IMR-90 (cell line): Measurements from ENCODE around the gene DYNAP. TPM values are rescaled to one million over a fixed set of nuclear protein-coding genes. Genes with fewer than 3 reads are reported as not detected.

Experiments
- ATAC-seq: fragments of 200-7000 bp; cut with Tn5 transposase; 2 replicates; pipeline ENCODE4 v1.9.1; 2020; ENCODE audit warnings: low read depth, mild to moderate bottlenecking, moderate library complexity
- BruUV-seq: library from RNA; stranded (reverse); fragments of 400-500 nt; replicated peaks from 2 replicates; lab custom pipeline; 2021; lab: Mats Ljungman, UMichigan
- CTCF ChIA-PET: fragments of 300-600 bp; formaldehyde crosslinking; extraction: SDS; loops from one replicate; lab custom pipeline; 2021; ENCODE audit warnings: antibody characterized with exemption; lab: Yijun Ruan, JAX
- POLR2A ChIA-PET: fragments of 300-600 bp; sonication (Branson Sonifier 250); formaldehyde crosslinking; loops from one replicate; lab custom pipeline; 2022; ENCODE audit warnings: antibody characterized with exemption; ENCODE audit not compliant: unreplicated experiment; lab: Charles Lee
- DNase-seq: peaks from one replicate; pipeline ENCODE4 v3.0.0; 2013
- H2AFZ ChIP-seq: replicated peaks from 2 replicates; pipeline ENCODE3; 2013; ENCODE audit warnings: low read length, mild to moderate bottlenecking; ENCODE audit not compliant: poor library complexity
- H2AK5ac ChIP-seq: 2 replicates; pipeline ENCODE4 v1.6.1; 2013; ENCODE audit warnings: low read depth, low read length, inconsistent platforms
- H2AK9ac ChIP-seq: replicated peaks from 2 replicates; pipeline ENCODE3; 2013; ENCODE audit warnings: mild to moderate bottlenecking, low read depth, low read length, moderate library complexity; ENCODE audit not compliant: poor library complexity
- H2BK120ac ChIP-seq: 2 replicates; pipeline ENCODE4 v1.6.1; 2013; ENCODE audit warnings: low read depth, low read length, inconsistent platforms
- H2BK15ac ChIP-seq: 3 replicates; pipeline ENCODE4 v1.6.1; 2013; ENCODE audit warnings: low read depth, low read length, inconsistent platforms
- H2BK20ac ChIP-seq: 2 replicates; pipeline ENCODE4 v1.6.1; 2013; ENCODE audit warnings: low read depth, mild to moderate bottlenecking, inconsistent platforms, low read length, moderate library complexity
- H2BK5ac ChIP-seq: 2 replicates; pipeline ENCODE4 v1.6.1; 2013; ENCODE audit warnings: mild to moderate bottlenecking, low read depth, low read length, inconsistent platforms; ENCODE audit not compliant: poor library complexity, severe bottlenecking
- H3K14ac ChIP-seq: replicated peaks from 2 replicates; pipeline ENCODE4 v1.6.1; 2013; ENCODE audit warnings: low read depth, low read length, inconsistent platforms
- H3K18ac ChIP-seq: 2 replicates; pipeline ENCODE4 v1.6.1; 2013; ENCODE audit warnings: low read depth, low read length, control low read depth
- H3K23ac ChIP-seq: 2 replicates; pipeline ENCODE4 v1.6.1; 2013; ENCODE audit warnings: low read depth, low read length, inconsistent platforms
- H3K27ac ChIP-seq: 2 replicates; pipeline ENCODE4 v1.5.1; 2013; ENCODE audit warnings: mild to moderate bottlenecking, control low read depth, low read length; ENCODE audit not compliant: insufficient read depth
- H3K27me3 ChIP-seq: 2 replicates; pipeline ENCODE4 v1.6.1; 2013; ENCODE audit warnings: low read length; ENCODE audit not compliant: control insufficient read depth, insufficient read depth
- H3K36me3 ChIP-seq: 2 replicates; pipeline ENCODE4 v1.6.1; 2013; ENCODE audit warnings: low read length, mixed read lengths; ENCODE audit not compliant: control insufficient read depth, insufficient read depth
- H3K4ac ChIP-seq: 2 replicates; pipeline ENCODE4 v1.6.1; 2013; ENCODE audit warnings: low read depth, low read length, inconsistent platforms
- H3K4me1 ChIP-seq: 2 replicates; pipeline ENCODE4 v1.6.1; 2013; ENCODE audit warnings: low read length, mixed read lengths; ENCODE audit not compliant: control insufficient read depth, insufficient read depth
- H3K4me2 ChIP-seq: 2 replicates; pipeline ENCODE4 v1.6.1; 2013; ENCODE audit warnings: low read depth, mild to moderate bottlenecking, control low read depth, low read length, moderate library complexity
- H3K4me3 ChIP-seq: 2 replicates; pipeline ENCODE4 v1.5.1; 2013; ENCODE audit warnings: low read depth, mild to moderate bottlenecking, control low read depth, low read length, moderate library complexity; ENCODE audit not compliant: insufficient read depth
- H3K56ac ChIP-seq: 2 replicates; pipeline ENCODE4 v1.6.1; 2013; ENCODE audit warnings: low read length, inconsistent platforms; ENCODE audit not compliant: insufficient read depth; ENCODE audit errors: extremely low read depth
- H3K79me1 ChIP-seq, 2 experiments: 2 replicates each; pipeline ENCODE4 v1.6.1; 2013; ENCODE audit warnings: low read length in 2 of 2, inconsistent platforms in 1 of 2, low read depth in 1 of 2
- H3K9ac ChIP-seq: 2 replicates; pipeline ENCODE4 v1.6.1; 2013; ENCODE audit warnings: low read depth, low read length, control low read depth
- H3K9me1 ChIP-seq: 2 replicates; pipeline ENCODE4 v1.6.1; 2013; ENCODE audit warnings: low read length, inconsistent platforms; ENCODE audit not compliant: insufficient read depth
- H3K9me3 ChIP-seq: 2 replicates; pipeline ENCODE4 v1.6.1; 2013; ENCODE audit warnings: low read length; ENCODE audit not compliant: control insufficient read depth, insufficient read depth
- H4K20me1 ChIP-seq: 2 replicates; pipeline ENCODE4 v1.6.1; 2013; ENCODE audit warnings: low read length, inconsistent platforms; ENCODE audit not compliant: insufficient read depth
- H4K5ac ChIP-seq: 2 replicates; pipeline ENCODE4 v1.6.1; 2013; ENCODE audit warnings: mild to moderate bottlenecking, low read depth, low read length, control low read depth
- H4K8ac ChIP-seq, 2 experiments: 2 replicates each; pipeline ENCODE4 v1.6.1; 2013; ENCODE audit warnings: low read depth in 2 of 2, low read length in 2 of 2, control low read depth in 1 of 2, inconsistent platforms in 1 of 2
- H4K91ac ChIP-seq: 2 replicates; pipeline ENCODE4 v1.6.1; 2013; ENCODE audit warnings: low read depth, low read length, inconsistent platforms; ENCODE audit not compliant: insufficient read depth
- BHLHE40 ChIP-seq: fragments of 150-350 bp; IDR thresholded peaks from 2 replicates; pipeline ENCODE4 v1.6.1; 2016; ENCODE audit warnings: mild to moderate bottlenecking, low read depth, low read length
- CEBPB ChIP-seq: IDR thresholded peaks from 2 replicates; pipeline ENCODE4 v1.6.1; 2012; ENCODE audit warnings: low read depth, low read length, improper control_type of control experiment
- CHD1 ChIP-seq: IDR thresholded peaks from 2 replicates; pipeline ENCODE4 v1.6.1; 2012; ENCODE audit warnings: low read depth, low read length, improper control_type of control experiment
- FOS ChIP-seq: fragments of 150-350 bp; IDR thresholded peaks from 2 replicates; pipeline ENCODE4 v1.6.1; 2016; ENCODE audit warnings: low read depth, low read length
- MAFK ChIP-seq: IDR thresholded peaks from 2 replicates; pipeline ENCODE4 v1.6.1; 2012; ENCODE audit warnings: low read depth, low read length, improper control_type of control experiment
- MAZ ChIP-seq: IDR thresholded peaks from 2 replicates; pipeline ENCODE4 v1.6.1; 2012; ENCODE audit warnings: low read depth, mild to moderate bottlenecking, low read length, improper control_type of control experiment, moderate library complexity, borderline replicate concordance
- MXI1 ChIP-seq: IDR thresholded peaks from 2 replicates; pipeline ENCODE4 v1.6.1; 2012; ENCODE audit warnings: low read depth, mild to moderate bottlenecking, low read length, moderate library complexity, borderline replicate concordance
- NFE2L2 ChIP-seq: fragments of 150-350 bp; IDR thresholded peaks from 2 replicates; pipeline ENCODE4 v1.6.1; 2016; ENCODE audit warnings: low read depth, mild to moderate bottlenecking, low read length
- POLR2A ChIP-seq: IDR thresholded peaks from 2 replicates; pipeline ENCODE4 v1.6.1; 2012; ENCODE audit warnings: mild to moderate bottlenecking, low read depth, low read length
- RAD21 ChIP-seq: IDR thresholded peaks from 2 replicates; pipeline ENCODE4 v1.6.1; 2012; ENCODE audit warnings: low read length, improper control_type of control experiment
- RCOR1 ChIP-seq: IDR thresholded peaks from 2 replicates; pipeline ENCODE4 v1.6.1; 2012; ENCODE audit warnings: mild to moderate bottlenecking, low read length, improper control_type of control experiment; ENCODE audit not compliant: insufficient replicate concordance
- RFX5 ChIP-seq: IDR thresholded peaks from 2 replicates; pipeline ENCODE4 v1.8.0; 2012; ENCODE audit warnings: low read depth, mild to moderate bottlenecking, low read length, moderate library complexity
- SMC3 ChIP-seq: fragments of 150-350 bp; IDR thresholded peaks from 2 replicates; pipeline ENCODE4 v1.6.1; 2016; ENCODE audit warnings: low read depth, mild to moderate bottlenecking, antibody characterized with exemption, low read length, moderate library complexity
- WGBS, 2 experiments: methylation state at CpG; one replicate each; pipeline versions ENCODE4 v1.1.5 to v1.1.7; 2013; ENCODE audit warnings: missing lambda C conversion rate in 2 of 2; ENCODE audit not compliant: insufficient read length in 1 of 2; ENCODE audit errors: extremely low coverage in 2 of 2; 5-methylcytosine and 5-hydroxymethylcytosine counted together
- dilution Hi-C: fragments of 300-500 bp; cut with HindIII; formaldehyde crosslinking; loops from one replicate; pipeline ENCODE4 v1.14.3; 2018; ENCODE audit warnings: low sequenced_read_pairs; ENCODE audit not compliant: unreplicated experiment
- in situ Hi-C: fragments of 300-500 bp; cut with MboI; formaldehyde crosslinking; loops from 3 replicates; pipeline ENCODE4 v1.14.3; 2019; ENCODE audit warnings: low sequenced_read_pairs, inconsistent platforms, mixed read lengths
- intact Hi-C: fragments of 100-400 bp; cut with micrococcal nuclease; formaldehyde crosslinking; loops from 2 replicates; pipeline ENCODE4 v1.10.0; 2022
- polyA plus RNA-seq, 3 experiments: library from polyadenylated mRNA; depleted of rRNA; stranded (reverse); fragments of >200 nt; gene quantifications; 2 replicates each; pipeline ENCODE4 v1.2.3, GENCODE V29; 2012; ENCODE audit warnings: low replicate concordance in 1 of 3
- total RNA-seq: library from RNA; depleted of rRNA; stranded (reverse); fragments of >200 nt; gene quantifications from 2 replicates; pipeline ENCODE4 v1.2.3, GENCODE V29; 2012
- TF ChIP-seq, protein P1 (sequence below): conservative IDR thresholded peaks from 2 replicates; pipeline ENCODE4 v1.5.1; 2012; ENCODE audit warnings: mild to moderate bottlenecking, low read depth, low read length, improper control_type of control experiment
- TF ChIP-seq, protein P2 (sequence below): fragments of 150-350 bp; IDR thresholded peaks from 2 replicates; pipeline ENCODE4 v1.6.1; 2017; ENCODE audit warnings: mild to moderate bottlenecking, antibody characterized with exemption, low read length, low read depth
- TF ChIP-seq, protein P3 (sequence below): fragments of 150-350 bp; IDR thresholded peaks from 2 replicates; pipeline ENCODE4 v1.6.1; 2016; ENCODE audit warnings: low read depth, mild to moderate bottlenecking, low read length, moderate library complexity, borderline replicate concordance

The DYNAP gene
- total and polyA plus RNA-seq, 2 of the 4 experiments (the other 2 are of a cell fraction): not detected

DNA sequence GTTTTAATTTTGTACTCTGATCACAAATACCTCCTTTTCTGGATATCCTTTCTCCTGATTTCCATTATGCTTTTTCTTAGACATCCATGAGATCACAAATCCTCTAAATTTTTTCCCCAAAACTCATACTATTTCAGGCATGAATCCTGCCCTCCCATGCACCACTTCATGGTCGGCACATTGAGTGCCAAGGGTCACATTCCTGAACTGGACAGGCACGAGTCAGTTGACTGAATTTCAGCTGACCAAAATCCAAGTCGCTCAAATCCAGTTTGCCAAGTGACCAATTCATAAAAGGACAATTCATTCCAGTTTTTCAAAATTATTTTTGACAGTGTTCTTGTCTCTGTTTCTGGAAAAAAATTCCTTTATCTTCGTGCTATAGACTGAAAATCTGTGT, 22.1 kb downstream of the DYNAP start:
- no TSS peak for BruUV-seq
- Histone ChIP-seq H3K9me1 (no peaks in the 10 kb centered on the region), H3K9ac (no peak overlapping the region), H2BK5ac (no peak overlapping the region), H4K91ac (no peak overlapping the region), H3K79me1 (no peaks in the 10 kb centered on the region), H3K56ac (no peak overlapping the region), H3K23ac (no peak overlapping the region), H3K4ac (no peak overlapping the region), H2BK120ac (no peak overlapping the region), H3K27me3 (no peaks in the 10 kb centered on the region), H2AK5ac (no peak overlapping the region), H4K5ac (no peak overlapping the region), H2AFZ (no peak overlapping the region), H3K14ac (no peak overlapping the region), H3K18ac (no peak overlapping the region), H3K4me3 (no peak overlapping the region), H2BK20ac (no peak overlapping the region), H2BK15ac (no peak overlapping the region), H3K4me2 (no peak overlapping the region), H3K4me1 (no peaks in the 10 kb centered on the region), H4K8ac (no peak overlapping the region), H4K20me1 (no peaks in the 10 kb centered on the region), H3K27ac (no peak overlapping the region), H3K9me3 (no peaks in the 10 kb centered on the region), H3K36me3 (no peaks in the 10 kb centered on the region), H2AK9ac (no peak overlapping the region)
- DNase-seq: no peak
- CTCF ChIA-PET: no interaction called here
- intact Hi-C loops (no loop called here), in situ Hi-C loops (no loop called here), dilution Hi-C loops (no loop called here)
- no peak for ATAC-seq
- WGBS, 2 experiments: 33% methylated on average over 1 of the region's 4 CpGs; no CpG with 5 or more reads in 1 of the 2 experiments
- no peak for TF ChIP-seq CEBPB
- TF ChIP-seq SMC3: no peak
- no peak for TF ChIP-seq MAZ
- TF ChIP-seq FOS: no peak
- no peak for TF ChIP-seq NFE2L2
- TF ChIP-seq, protein P1, sequence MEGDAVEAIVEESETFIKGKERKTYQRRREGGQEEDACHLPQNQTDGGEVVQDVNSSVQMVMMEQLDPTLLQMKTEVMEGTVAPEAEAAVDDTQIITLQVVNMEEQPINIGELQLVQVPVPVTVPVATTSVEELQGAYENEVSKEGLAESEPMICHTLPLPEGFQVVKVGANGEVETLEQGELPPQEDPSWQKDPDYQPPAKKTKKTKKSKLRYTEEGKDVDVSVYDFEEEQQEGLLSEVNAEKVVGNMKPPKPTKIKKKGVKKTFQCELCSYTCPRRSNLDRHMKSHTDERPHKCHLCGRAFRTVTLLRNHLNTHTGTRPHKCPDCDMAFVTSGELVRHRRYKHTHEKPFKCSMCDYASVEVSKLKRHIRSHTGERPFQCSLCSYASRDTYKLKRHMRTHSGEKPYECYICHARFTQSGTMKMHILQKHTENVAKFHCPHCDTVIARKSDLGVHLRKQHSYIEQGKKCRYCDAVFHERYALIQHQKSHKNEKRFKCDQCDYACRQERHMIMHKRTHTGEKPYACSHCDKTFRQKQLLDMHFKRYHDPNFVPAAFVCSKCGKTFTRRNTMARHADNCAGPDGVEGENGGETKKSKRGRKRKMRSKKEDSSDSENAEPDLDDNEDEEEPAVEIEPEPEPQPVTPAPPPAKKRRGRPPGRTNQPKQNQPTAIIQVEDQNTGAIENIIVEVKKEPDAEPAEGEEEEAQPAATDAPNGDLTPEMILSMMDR: no peak
- TF ChIP-seq CHD1: no peak
- no peak for TF ChIP-seq RFX5
- no peak for TF ChIP-seq MXI1
- no peak for TF ChIP-seq POLR2A
- TF ChIP-seq BHLHE40: no peak
- TF ChIP-seq, protein P2, sequence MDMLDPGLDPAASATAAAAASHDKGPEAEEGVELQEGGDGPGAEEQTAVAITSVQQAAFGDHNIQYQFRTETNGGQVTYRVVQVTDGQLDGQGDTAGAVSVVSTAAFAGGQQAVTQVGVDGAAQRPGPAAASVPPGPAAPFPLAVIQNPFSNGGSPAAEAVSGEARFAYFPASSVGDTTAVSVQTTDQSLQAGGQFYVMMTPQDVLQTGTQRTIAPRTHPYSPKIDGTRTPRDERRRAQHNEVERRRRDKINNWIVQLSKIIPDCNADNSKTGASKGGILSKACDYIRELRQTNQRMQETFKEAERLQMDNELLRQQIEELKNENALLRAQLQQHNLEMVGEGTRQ: no peak
- TF ChIP-seq, protein P3, sequence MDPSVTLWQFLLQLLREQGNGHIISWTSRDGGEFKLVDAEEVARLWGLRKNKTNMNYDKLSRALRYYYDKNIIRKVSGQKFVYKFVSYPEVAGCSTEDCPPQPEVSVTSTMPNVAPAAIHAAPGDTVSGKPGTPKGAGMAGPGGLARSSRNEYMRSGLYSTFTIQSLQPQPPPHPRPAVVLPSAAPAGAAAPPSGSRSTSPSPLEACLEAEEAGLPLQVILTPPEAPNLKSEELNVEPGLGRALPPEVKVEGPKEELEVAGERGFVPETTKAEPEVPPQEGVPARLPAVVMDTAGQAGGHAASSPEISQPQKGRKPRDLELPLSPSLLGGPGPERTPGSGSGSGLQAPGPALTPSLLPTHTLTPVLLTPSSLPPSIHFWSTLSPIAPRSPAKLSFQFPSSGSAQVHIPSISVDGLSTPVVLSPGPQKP: no peak
- no peak for TF ChIP-seq RCOR1
- TF ChIP-seq RAD21: no peak
- no peak for TF ChIP-seq MAFK
- POLR2A ChIA-PET: no interaction called here
